ENCODE data around the gene AMOT.
A peak's percentile ranks its signal among the peaks of the same experiment; 100 is the strongest.

Gene AMOT

GRCh38 chrX:112835019-112835418 lies 5.6 kb downstream of the AMOT start:
- no peak for TF ChIP-seq SIN3A (IDR thresholded peaks at IDR 0.05; ENCODE audit: borderline replicate concordance, insufficient read depth, low read length)
- no peak for TF ChIP-seq FOXP2 (optimal IDR thresholded peaks at IDR 0.05; ENCODE audit: borderline replicate concordance, extremely low read depth, extremely low read length, insufficient read depth)
- no peak for TF ChIP-seq POLR2AphosphoS5 (IDR thresholded peaks at IDR 0.05; ENCODE audit: low read depth, low read length)
- no peak for TF ChIP-seq TAF1 (IDR thresholded peaks at IDR 0.05; ENCODE audit: borderline replicate concordance, insufficient read depth, low read length)
- no peak for TF ChIP-seq REST (IDR thresholded peaks at IDR 0.05; ENCODE audit: insufficient read depth in 1 of 2, low read depth in 2 of 2, low read length in 2 of 2)

- TF ChIP-seq SIN3A (IDR thresholded peaks at IDR 0.05; ENCODE audit: borderline replicate concordance, insufficient read depth, low read length) = 0 out of 2 replicates have a peak, but pooled peaks have one; percentile 29
- no peak for TF ChIP-seq REST (IDR thresholded peaks at IDR 0.05; ENCODE audit: insufficient read depth in 1 of 2, low read depth in 2 of 2, low read length in 2 of 2)
These were observed 6.4 kb downstream of the AMOT start for GRCh38 chrX:112834031-112834845.

GRCh38 chrX:112832481-112833095 lies 8.0 kb downstream of the AMOT start:
- no peak for TF ChIP-seq SIN3A (IDR thresholded peaks at IDR 0.05; ENCODE audit: borderline replicate concordance, insufficient read depth, low read length)
- no peak for TF ChIP-seq FOXP2 (optimal IDR thresholded peaks at IDR 0.05; ENCODE audit: borderline replicate concordance, extremely low read depth, extremely low read length, insufficient read depth)
- TF ChIP-seq REST (IDR thresholded peaks at IDR 0.05; ENCODE audit: insufficient read depth in 1 of 2, low read depth in 2 of 2, low read length in 2 of 2) = no peak
- no peak for TF ChIP-seq TAF1 (IDR thresholded peaks at IDR 0.05; ENCODE audit: borderline replicate concordance, insufficient read depth, low read length)
- no peak for TF ChIP-seq POLR2AphosphoS5 (IDR thresholded peaks at IDR 0.05; ENCODE audit: low read depth, low read length)

- TF ChIP-seq TAF1 (IDR thresholded peaks at IDR 0.05; ENCODE audit: borderline replicate concordance, insufficient read depth, low read length) = no peak
These were observed 10.1 kb downstream of the AMOT start for GRCh38 chrX:112830540-112830939.

GRCh38 chrX:112827292-112827903 lies 13.2 kb downstream of the AMOT start:
- no peak for TF ChIP-seq TAF1 (IDR thresholded peaks at IDR 0.05; ENCODE audit: borderline replicate concordance, insufficient read depth, low read length)
- no peak for TF ChIP-seq SIN3A (IDR thresholded peaks at IDR 0.05; ENCODE audit: borderline replicate concordance, insufficient read depth, low read length)

GRCh38 chrX:112826023-112826422 lies 14.6 kb downstream of the AMOT start:
- no peak for TF ChIP-seq TAF1 (IDR thresholded peaks at IDR 0.05; ENCODE audit: borderline replicate concordance, insufficient read depth, low read length)

Data from PFSK-1 (cell line).